Inferior parietal cortex (tissue), 1 donor: ENCODE measurements around the gene PTCHD1.

Experiments used
- DNase-seq: peaks from one replicate; pipeline ENCODE4 v3.0.0-alpha.2; 2016; ENCODE audit errors: extremely low spot score

The PTCHD1 gene

DNA sequence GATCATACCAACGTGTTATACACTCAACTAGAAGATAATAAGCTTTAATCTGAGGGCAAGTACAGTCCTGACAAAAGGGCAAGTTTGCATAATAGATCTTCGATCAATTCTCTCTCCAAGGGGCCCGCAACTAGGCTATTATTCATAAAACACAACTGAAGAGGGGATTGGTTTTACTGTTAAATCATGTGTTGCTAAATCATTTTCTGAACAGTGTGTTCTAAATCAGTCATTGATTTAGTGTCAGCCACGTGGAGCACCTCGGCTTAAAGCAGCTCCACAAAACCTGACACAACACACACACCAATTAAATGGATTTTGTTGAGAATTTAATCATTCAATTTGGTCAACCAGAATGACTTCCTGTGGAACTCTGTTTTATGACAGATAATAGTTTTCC is 61.6 kb downstream of the PTCHD1 start:
- DNase-seq: no peak

DNA sequence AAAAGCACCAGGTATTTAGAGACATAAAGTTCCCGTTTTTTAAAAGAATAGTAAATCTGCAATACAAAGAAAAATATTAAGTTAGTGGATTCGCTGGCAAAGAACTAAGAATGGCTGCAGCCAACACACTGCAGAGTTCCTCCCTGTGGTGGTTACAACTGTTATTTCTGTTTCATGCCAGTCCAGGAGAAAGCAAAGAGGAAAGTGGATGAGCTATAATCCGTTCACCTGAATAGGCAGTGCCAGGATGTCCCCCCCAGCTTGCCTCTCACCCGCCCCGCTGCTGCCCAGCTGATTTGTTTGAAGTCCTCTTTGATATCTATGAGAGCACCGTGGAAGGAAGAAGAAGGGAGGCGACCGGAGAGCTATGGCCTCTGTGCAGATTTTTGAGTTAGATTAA is 63.9 kb downstream of the PTCHD1 start:
- no peak for DNase-seq

DNA sequence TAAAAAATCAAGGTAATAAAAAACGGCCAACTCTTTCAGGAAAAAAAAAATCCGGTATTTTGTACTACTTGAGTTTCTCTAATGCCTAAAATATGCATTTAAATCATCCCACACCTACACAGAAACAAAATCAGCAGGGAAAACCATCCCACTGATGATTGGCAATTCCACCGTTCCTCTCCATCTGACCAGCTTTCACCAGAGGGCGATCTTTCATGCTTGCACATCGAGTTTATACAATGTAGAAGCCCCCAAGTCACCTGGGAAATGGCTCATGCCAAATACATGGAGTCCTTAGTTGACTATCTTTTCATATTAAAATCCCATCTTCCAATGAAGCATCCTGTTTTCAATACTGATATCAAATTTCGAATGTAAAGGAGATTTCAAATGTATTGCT is 69.2 kb downstream of the PTCHD1 start:
- no peak for DNase-seq

GRCh38 chrX:23422912-23423311 is 88.3 kb downstream of the PTCHD1 start:
- no peak for DNase-seq

GRCh38 chrX:23434356-23434884 is 99.8 kb downstream of the PTCHD1 start:
- DNase-seq: peak; percentile 3

- DNase-seq: no peak
Observed at GRCh38 chrX:23435108-23435507, 100.5 kb downstream of the PTCHD1 start.

GRCh38 chrX:23435575-23435974 is 100.9 kb downstream of the PTCHD1 start:
- no peak for DNase-seq

DNA sequence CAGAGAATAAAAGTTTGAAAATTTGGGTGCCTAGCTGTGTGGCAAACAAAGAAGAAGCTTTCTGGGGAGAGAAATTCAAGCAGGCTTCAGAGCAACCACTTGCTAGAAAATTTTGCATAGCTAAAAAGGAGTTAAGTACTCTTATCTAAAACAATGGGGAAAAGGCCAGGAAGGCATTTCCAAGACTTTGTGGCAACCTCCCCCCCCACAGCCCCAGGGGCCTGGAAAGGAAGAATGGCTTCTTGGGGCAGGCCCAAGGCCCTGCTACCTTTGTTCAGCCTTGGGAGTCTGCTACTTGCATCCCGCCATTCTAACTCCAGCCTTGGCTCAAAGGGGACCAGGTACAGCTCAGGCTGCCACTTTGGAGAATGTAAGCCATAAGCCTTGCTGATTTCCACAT is 102.2 kb downstream of the PTCHD1 start:
- no peak for DNase-seq

- DNase-seq: no peak
Observed at GRCh38 chrX:23451266-23451665, 116.6 kb downstream of the PTCHD1 start.
